ENCODE data around the gene PDGFRB.

DNA sequence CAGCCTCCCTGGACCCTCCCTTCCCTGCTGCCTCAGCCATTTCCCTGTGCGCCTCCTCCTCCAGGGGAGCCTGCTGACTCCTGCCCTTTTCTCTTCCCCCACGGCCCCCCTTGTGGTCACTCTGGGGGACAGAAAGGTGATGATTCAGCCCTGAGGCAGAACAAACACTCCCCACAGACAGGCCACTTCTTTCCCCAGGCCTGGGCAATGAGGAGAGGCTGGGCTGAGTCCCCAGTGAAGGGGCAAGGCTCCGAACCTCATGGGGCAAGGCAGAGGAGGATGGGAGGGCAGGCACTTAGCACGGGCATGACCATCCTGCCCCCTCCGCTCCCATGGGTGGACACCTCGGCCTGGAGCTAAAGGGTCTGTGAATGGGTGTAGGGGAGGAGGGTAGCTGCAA, 90.3 kb downstream of the PDGFRB start:
- no peak for TF ChIP-seq FOSL2 (IDR thresholded peaks at IDR 0.05)
- no peak for TF ChIP-seq FOSL2 (CRISPR knock-in tag; IDR thresholded peaks at IDR 0.05)
- TF ChIP-seq, protein P1, sequence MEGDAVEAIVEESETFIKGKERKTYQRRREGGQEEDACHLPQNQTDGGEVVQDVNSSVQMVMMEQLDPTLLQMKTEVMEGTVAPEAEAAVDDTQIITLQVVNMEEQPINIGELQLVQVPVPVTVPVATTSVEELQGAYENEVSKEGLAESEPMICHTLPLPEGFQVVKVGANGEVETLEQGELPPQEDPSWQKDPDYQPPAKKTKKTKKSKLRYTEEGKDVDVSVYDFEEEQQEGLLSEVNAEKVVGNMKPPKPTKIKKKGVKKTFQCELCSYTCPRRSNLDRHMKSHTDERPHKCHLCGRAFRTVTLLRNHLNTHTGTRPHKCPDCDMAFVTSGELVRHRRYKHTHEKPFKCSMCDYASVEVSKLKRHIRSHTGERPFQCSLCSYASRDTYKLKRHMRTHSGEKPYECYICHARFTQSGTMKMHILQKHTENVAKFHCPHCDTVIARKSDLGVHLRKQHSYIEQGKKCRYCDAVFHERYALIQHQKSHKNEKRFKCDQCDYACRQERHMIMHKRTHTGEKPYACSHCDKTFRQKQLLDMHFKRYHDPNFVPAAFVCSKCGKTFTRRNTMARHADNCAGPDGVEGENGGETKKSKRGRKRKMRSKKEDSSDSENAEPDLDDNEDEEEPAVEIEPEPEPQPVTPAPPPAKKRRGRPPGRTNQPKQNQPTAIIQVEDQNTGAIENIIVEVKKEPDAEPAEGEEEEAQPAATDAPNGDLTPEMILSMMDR (IDR thresholded peaks at IDR 0.05) = no peak
- TF ChIP-seq RAD21 (conservative IDR thresholded peaks at IDR 0.05 in 1 of 2, IDR thresholded peaks at IDR 0.05 in 1 of 2) = no peak
- no peak for TF ChIP-seq CHD2 (IDR thresholded peaks at IDR 0.05; ENCODE audit: low read length, partially characterized antibody)
- TF ChIP-seq CBX2 (IDR thresholded peaks at IDR 0.05; ENCODE audit: borderline replicate concordance, low read depth) = no peak
- TF ChIP-seq JUN (IDR thresholded peaks at IDR 0.05) = no peak
- TF ChIP-seq HMGXB4 (CRISPR knock-in tag; IDR thresholded peaks at IDR 0.05; ENCODE audit: borderline replicate concordance) = no peak
- TF ChIP-seq POLR2A (IDR thresholded peaks at IDR 0.05; ENCODE audit: low read length) = no peak
- no peak for TF ChIP-seq RCOR1 (IDR thresholded peaks at IDR 0.05; ENCODE audit: low read depth, low read length)
- no peak for TF ChIP-seq REST (IDR thresholded peaks at IDR 0.05)
- TF ChIP-seq SMC3 (IDR thresholded peaks at IDR 0.05) = no peak
- TF ChIP-seq TP53 (CRISPR knock-in tag; IDR thresholded peaks at IDR 0.05) = no peak
- no peak for TF ChIP-seq CEBPB (IDR thresholded peaks at IDR 0.05)

Measured in A549 (cell line).